ENCODE results near the gene ACAA2. TPM values are rescaled to one million over a fixed set of nuclear protein-coding genes. Genes with fewer than 3 reads are reported as not detected.

Gene ACAA2
- total RNA-seq, 2 experiments from 2014 or later = 5.7 to 6.2 TPM

DNA sequence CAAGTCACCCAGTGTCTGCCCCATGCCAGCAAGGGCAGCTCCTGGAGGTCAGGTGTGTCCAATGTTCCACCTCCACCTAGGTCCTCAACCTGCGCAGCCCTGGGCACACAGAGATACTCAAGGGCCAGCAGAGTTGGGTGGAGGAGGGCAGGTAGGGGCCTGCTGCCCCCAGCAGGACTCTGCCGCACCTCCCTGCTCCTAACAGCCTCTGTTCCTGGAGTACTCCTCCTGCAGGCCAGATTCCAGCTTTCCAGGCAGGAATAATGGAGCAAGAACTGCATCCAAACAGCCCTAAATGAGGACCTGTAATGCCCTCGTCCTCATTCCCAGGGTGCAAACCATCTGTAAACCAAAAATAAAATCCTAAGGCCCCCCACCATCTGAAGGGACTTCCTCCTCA lies 44.4 kb upstream of the ACAA2 start:
- Histone ChIP-seq H3K36me3 (ENCODE audit: insufficient read depth, low read length) (no peaks in the 10 kb centered on the region), H3K4me1 (ENCODE audit: insufficient read depth, low read length) (peaks cover 9% of the 10 kb centered on the region), H3K27me3 (ENCODE audit: control insufficient read depth in 1 of 2, insufficient read depth in 2 of 2, low read length in 2 of 2) (no peaks in the 10 kb centered on the region), H3K4me3 (ENCODE audit: low read length) (no peak overlapping the region), H3K9me3 (ENCODE audit: control insufficient read depth in 1 of 2, insufficient read depth in 1 of 2, low read length in 2 of 2) (no peaks in the 10 kb centered on the region), H3K27ac (ENCODE audit: low read depth in 1 of 2, low read length in 2 of 2) (no peak overlapping the region)
- DNase-seq (no peak), ATAC-seq (ENCODE audit: poor library complexity) (no peak)
- Mint-ChIP-seq H3K27me3 (no peaks in the 10 kb centered on the region), H3K4me3 (no peak overlapping the region), H3K4me1 (ENCODE audit: low read depth) (no peaks in the 10 kb centered on the region), H3K36me3 (ENCODE audit: low read depth) (no peaks in the 10 kb centered on the region), H3K9me3 (no peaks in the 10 kb centered on the region), H3K27ac (no peak overlapping the region)
- POLR2A ChIA-PET = no interaction called here
- TF ChIP-seq, protein P1, sequence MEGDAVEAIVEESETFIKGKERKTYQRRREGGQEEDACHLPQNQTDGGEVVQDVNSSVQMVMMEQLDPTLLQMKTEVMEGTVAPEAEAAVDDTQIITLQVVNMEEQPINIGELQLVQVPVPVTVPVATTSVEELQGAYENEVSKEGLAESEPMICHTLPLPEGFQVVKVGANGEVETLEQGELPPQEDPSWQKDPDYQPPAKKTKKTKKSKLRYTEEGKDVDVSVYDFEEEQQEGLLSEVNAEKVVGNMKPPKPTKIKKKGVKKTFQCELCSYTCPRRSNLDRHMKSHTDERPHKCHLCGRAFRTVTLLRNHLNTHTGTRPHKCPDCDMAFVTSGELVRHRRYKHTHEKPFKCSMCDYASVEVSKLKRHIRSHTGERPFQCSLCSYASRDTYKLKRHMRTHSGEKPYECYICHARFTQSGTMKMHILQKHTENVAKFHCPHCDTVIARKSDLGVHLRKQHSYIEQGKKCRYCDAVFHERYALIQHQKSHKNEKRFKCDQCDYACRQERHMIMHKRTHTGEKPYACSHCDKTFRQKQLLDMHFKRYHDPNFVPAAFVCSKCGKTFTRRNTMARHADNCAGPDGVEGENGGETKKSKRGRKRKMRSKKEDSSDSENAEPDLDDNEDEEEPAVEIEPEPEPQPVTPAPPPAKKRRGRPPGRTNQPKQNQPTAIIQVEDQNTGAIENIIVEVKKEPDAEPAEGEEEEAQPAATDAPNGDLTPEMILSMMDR (IDR thresholded peaks at IDR 0.05) = no peak
- CTCF ChIA-PET = no interaction called here
- intact Hi-C loops (cut with DNase I, micrococcal nuclease) = loop anchor here (1.0 to 10.0 kb wide), 5 partner anchors 298 to 1182 kb away; no protein-coding TSS in a partner anchor

DNA sequence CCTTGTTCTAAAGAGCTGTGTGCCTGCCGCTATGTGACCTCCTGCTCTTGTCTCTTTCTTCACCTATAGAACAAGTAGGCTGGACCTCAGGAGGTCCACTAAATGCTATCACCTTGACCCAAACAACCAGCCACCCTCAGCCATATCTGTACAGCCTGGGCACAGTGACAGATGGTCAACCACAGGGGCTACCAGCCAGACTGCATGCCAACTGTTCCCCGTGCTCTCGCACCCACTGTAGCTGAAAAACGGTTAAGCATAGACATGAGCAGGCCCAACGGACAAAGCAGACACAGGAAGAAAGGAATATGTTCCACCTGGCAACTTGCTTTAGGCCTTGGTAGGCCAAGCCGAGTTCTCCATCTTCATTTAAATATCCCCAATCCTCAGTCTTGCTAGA lies 43.2 kb upstream of the ACAA2 start:
- no peak overlapping the region for H3K4me3 ChIP-seq (ENCODE audit: low read length)
- Mint-ChIP-seq H3K27ac (no peak overlapping the region), H3K36me3 (ENCODE audit: low read depth) (no peaks in the 10 kb centered on the region), H3K4me3 (no peak overlapping the region), H3K4me1 (ENCODE audit: low read depth) (no peaks in the 10 kb centered on the region), H3K9me3 (no peaks in the 10 kb centered on the region), H3K27me3 (no peaks in the 10 kb centered on the region)
- intact Hi-C loops (cut with DNase I, micrococcal nuclease) = loop anchor here in 1 of 2 experiments (5.0 to 10.0 kb wide), 2 partner anchors 501 to 592 kb away; no protein-coding TSS in a partner anchor
- TF ChIP-seq, protein P1 (IDR thresholded peaks at IDR 0.05) = no peak
- DNase-seq (no peak), ATAC-seq (ENCODE audit: poor library complexity) (no peak)
- no peaks in the 10 kb centered on the region for H3K27me3 ChIP-seq (ENCODE audit: control insufficient read depth in 1 of 2, insufficient read depth in 2 of 2, low read length in 2 of 2)
- peaks cover 9% of the 10 kb centered on the region for H3K4me1 ChIP-seq (ENCODE audit: insufficient read depth, low read length)
- ChIA-PET POLR2A (no interaction called here), CTCF (no interaction called here)
- H3K9me3 ChIP-seq (ENCODE audit: control insufficient read depth in 1 of 2, insufficient read depth in 1 of 2, low read length in 2 of 2) = no peaks in the 10 kb centered on the region
- no peaks in the 10 kb centered on the region for H3K36me3 ChIP-seq (ENCODE audit: insufficient read depth, low read length)
- H3K27ac ChIP-seq (ENCODE audit: low read depth in 1 of 2, low read length in 2 of 2) = no peak overlapping the region

DNA sequence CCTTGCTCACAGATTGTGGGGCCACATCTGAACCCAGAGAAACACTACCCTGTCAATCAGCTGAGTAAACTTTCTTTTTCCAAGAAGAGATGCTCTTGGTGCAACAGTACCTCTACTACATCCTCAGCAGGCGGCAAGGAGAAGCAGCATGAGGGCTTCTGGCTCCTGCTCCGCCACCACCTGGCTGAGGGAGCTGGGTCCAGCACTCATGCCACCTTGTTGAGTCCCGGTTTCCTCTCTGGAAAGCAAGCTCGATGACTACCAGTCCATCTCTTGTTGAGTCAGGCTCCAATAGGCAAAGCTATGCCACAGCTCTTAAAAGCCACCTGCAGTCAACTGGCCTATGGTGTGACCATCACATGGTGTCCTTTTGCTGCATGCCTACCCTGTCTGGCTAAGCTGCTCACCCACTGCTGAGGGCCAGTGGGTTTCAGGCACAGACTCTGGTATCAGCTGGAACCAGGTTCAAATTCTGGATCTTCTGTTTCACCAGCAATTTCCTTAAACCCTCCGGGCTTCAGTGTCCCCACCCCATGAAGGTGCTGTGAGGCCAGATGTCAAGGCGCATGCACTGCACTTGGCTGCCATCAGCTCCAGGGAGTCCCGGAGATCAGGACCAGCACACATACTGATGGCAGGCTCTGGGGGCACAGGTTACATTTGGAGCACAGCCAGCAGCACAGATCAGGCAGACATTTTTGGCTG lies 42.5 kb upstream of the ACAA2 start:
- Histone ChIP-seq H3K27ac (ENCODE audit: low read depth in 1 of 2, low read length in 2 of 2) (no peak overlapping the region), H3K9me3 (ENCODE audit: control insufficient read depth in 1 of 2, insufficient read depth in 1 of 2, low read length in 2 of 2) (no peaks in the 10 kb centered on the region), H3K4me1 (ENCODE audit: insufficient read depth, low read length) (peaks cover 9% of the 10 kb centered on the region), H3K36me3 (ENCODE audit: insufficient read depth, low read length) (no peaks in the 10 kb centered on the region), H3K27me3 (ENCODE audit: control insufficient read depth in 1 of 2, insufficient read depth in 2 of 2, low read length in 2 of 2) (no peaks in the 10 kb centered on the region), H3K4me3 (ENCODE audit: low read length) (no peak overlapping the region)
- H3K9me3 Mint-ChIP-seq = no peaks in the 10 kb centered on the region
- ATAC-seq (ENCODE audit: poor library complexity) (no peak), DNase-seq (no peak)
- no peaks in the 10 kb centered on the region for H3K27me3 Mint-ChIP-seq
- no peak overlapping the region for H3K4me3 Mint-ChIP-seq
- no peaks in the 10 kb centered on the region for H3K36me3 Mint-ChIP-seq (ENCODE audit: low read depth)
- ChIA-PET POLR2A (interaction anchor here (0.8 kb wide), 1 partner anchor 36 kb away, joined by 3 read pairs; no protein-coding TSS in a partner anchor), CTCF (interaction anchor here (1.1 kb wide), 1 partner anchor 345 kb away, joined by 3 read pairs; no protein-coding TSS in a partner anchor)
- H3K27ac Mint-ChIP-seq = no peak overlapping the region
- TF ChIP-seq, protein P1 (IDR thresholded peaks at IDR 0.05) = no peak
- intact Hi-C loops (cut with DNase I, micrococcal nuclease) = loop anchor here in 1 of 2 experiments (5.0 to 10.0 kb wide), 2 partner anchors 501 to 591 kb away; no protein-coding TSS in a partner anchor
- H3K4me1 Mint-ChIP-seq (ENCODE audit: low read depth) = no peaks in the 10 kb centered on the region
